ENCODE results near the gene GRAMD1A.

DNA sequence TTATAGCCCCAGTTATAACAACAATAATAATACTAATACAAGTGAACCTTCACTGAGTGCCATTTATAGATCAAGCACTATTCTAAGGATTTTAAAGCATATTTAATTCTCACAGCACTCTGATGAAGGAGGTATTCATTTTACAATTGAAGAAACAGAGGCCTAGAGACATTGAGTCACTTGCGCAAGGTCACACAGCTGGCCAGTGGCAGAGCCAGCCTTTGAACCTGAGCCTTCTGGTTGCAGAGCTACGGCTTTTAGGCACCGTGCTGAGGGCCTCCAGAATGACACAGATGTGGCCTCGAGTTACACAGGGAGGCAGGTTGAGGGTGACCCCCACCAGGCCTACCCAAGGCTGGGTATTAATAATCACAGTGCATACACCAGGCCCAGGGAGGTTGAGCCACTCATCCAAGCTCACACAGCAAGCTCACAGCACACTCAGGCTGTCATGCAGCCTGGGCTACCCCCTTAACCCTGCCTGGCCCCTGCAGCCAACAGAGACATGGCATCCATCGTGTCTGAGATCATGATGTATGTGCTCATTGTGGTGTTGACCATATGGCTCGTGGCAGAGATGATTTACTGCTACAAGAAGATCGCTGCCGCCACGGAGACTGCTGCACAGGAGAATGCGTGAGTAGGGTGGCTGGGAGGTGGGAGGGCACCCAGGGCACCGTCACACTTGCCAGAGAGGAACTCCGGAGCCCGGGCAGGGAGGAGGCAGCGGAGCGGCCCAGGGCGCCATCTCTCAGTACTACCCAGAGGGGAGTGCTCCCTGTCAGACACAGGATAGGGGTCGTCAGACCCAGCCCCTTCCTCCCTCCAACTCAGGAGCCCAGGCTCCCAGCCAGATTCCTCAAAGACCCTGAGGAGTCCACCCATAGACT is 38.7 kb downstream of the GRAMD1A start:
- no peak for TF ChIP-seq CTCF (conservative IDR thresholded peaks at IDR 0.05; ENCODE audit: low read length)
- no peak for TF ChIP-seq EZH2phosphoT487 (IDR thresholded peaks at IDR 0.05; ENCODE audit: borderline replicate concordance)
